ENCODE data around the gene VWA5A.
A peak's percentile ranks its signal among the peaks of the same experiment; 100 is the strongest.

VWA5A gene

GRCh38 chr11:124190298-124191139, 75.3 kb downstream of the VWA5A start:
- TF ChIP-seq CTCF (IDR thresholded peaks at IDR 0.05; ENCODE audit: extremely low read depth, missing control alignments) = no peak

GRCh38 chr11:124193221-124194010, 78.2 kb downstream of the VWA5A start:
- no peak for TF ChIP-seq CTCF (IDR thresholded peaks at IDR 0.05; ENCODE audit: extremely low read depth, missing control alignments)
- DNase-seq (ENCODE audit: low spot score) = no peak

More at GRCh38 chr11:124190298-124191139, 75.3 kb downstream of the VWA5A start:
- no peak for DNase-seq (ENCODE audit: low spot score)

GRCh38 chr11:124194293-124195188, 79.3 kb downstream of the VWA5A start:
- DNase-seq (ENCODE audit: low spot score) = no peak
- no peak for TF ChIP-seq CTCF (IDR thresholded peaks at IDR 0.05; ENCODE audit: extremely low read depth, missing control alignments)

GRCh38 chr11:124195189-124195734, 80.0 kb downstream of the VWA5A start:
- peak; percentile 56 for DNase-seq (ENCODE audit: low spot score)
- peak; percentile 69 for TF ChIP-seq CTCF (IDR thresholded peaks at IDR 0.05; ENCODE audit: extremely low read depth, missing control alignments)

All from GM20000 (cell line).